Suprapubic skin (tissue), 4 donors: ENCODE data around the gene PAX6.

Source experiments
- CTCF ChIP-seq, 2 donors: fragments of 200-600 bp in 1 of 2; fragments of 450-650 bp in 1 of 2; sonication (generic) in 1 of 2; IDR thresholded peaks; one replicate each; pipeline ENCODE4 v1.5.1; 2016 to 2019; ENCODE audit warnings: antibody characterized with exemption in 2 of 2, mild to moderate bottlenecking in 1 of 2, moderate library complexity in 1 of 2
- POLR2A ChIP-seq, 2 donors: fragments of 450-650 bp; IDR thresholded peaks; one replicate each; pipeline ENCODE4 v1.6.1; 2017; ENCODE audit warnings: antibody characterized with exemption in 2 of 2, mild to moderate bottlenecking in 2 of 2, moderate library complexity in 2 of 2
- POLR2AphosphoS5 ChIP-seq, 3 donors: sonication (generic); formaldehyde crosslinking; IDR thresholded peaks; one replicate each; pipeline ENCODE4 v1.6.1; 2017; ENCODE audit warnings: antibody characterized with exemption in 3 of 3

GRCh38 chr11:31808721-31809540 lies 2.2 kb downstream of the PAX6 start:
- TF ChIP-seq POLR2A (IDR thresholded peaks at IDR 0.05) (no peak), CTCF (IDR thresholded peaks at IDR 0.05) (no peak), POLR2AphosphoS5 (IDR thresholded peaks at IDR 0.05) (no peak)
